ENCODE measurements around the gene CNOT4.

GRCh38 chr7:135527025-135527424 is 17.1 kb upstream of the CNOT4 start:
- TF ChIP-seq NFRKB (IDR thresholded peaks at IDR 0.05) (no peak), FOXA1 (IDR thresholded peaks at IDR 0.05) (no peak), SP1 (IDR thresholded peaks at IDR 0.05) (no peak), TARDBP (IDR thresholded peaks at IDR 0.05) (no peak), CTBP1 (IDR thresholded peaks at IDR 0.05; ENCODE audit: borderline replicate concordance) (no peak), ARNT (IDR thresholded peaks at IDR 0.05) (no peak)
